Epithelial cell of esophagus (primary cell): ENCODE data around the gene RTKN2.
"Not testable (repeated sequence)": the region's sequence is repeated elsewhere in the genome, so short reads cannot be mapped to it uniquely, and the experiment has no call there.

ENCODE experiments used
- DNase-seq: peaks from one replicate; pipeline ENCODE4 v3.0.0; 2010; ENCODE audit warnings: low read depth
- H3K4me3 ChIP-seq: 2 replicates; pipeline ENCODE4 v1.5.1; 2011; ENCODE audit warnings: mild to moderate bottlenecking, low read length, control low read depth
- CTCF ChIP-seq: IDR thresholded peaks from 2 replicates; pipeline ENCODE4 v1.5.1; 2011; ENCODE audit warnings: low read depth, mild to moderate bottlenecking, low read length, control low read depth, inconsistent platforms; ENCODE audit not compliant: insufficient read depth; ENCODE audit errors: missing control alignments

Gene RTKN2

GRCh38 chr10:62305813-62306212, 37.2 kb upstream of the RTKN2 start:
- no peak for DNase-seq
- H3K4me3 ChIP-seq, result no peak overlapping the region
- TF ChIP-seq CTCF, result no peak

GRCh38 chr10:62303922-62304321, 35.3 kb upstream of the RTKN2 start:
- no peak for DNase-seq
- H3K4me3 ChIP-seq, result no peak overlapping the region
- no peak for TF ChIP-seq CTCF

GRCh38 chr10:62302760-62303159, 34.1 kb upstream of the RTKN2 start:
- no peak for DNase-seq
- TF ChIP-seq CTCF, result no peak
- no peak overlapping the region for H3K4me3 ChIP-seq

- TF ChIP-seq CTCF, result no peak
- no peak for DNase-seq
- H3K4me3 ChIP-seq, result no peak overlapping the region
Measured at GRCh38 chr10:62297857-62298256, 29.2 kb upstream of the RTKN2 start.

- no peak for TF ChIP-seq CTCF
- no peak overlapping the region for H3K4me3 ChIP-seq
- no peak for DNase-seq
Measured at GRCh38 chr10:62284221-62284620, 15.6 kb upstream of the RTKN2 start.

GRCh38 chr10:62281348-62281747, 12.7 kb upstream of the RTKN2 start:
- not testable (repeated sequence) for H3K4me3 ChIP-seq, DNase-seq

- not testable (repeated sequence) for H3K4me3 ChIP-seq, DNase-seq
Measured at GRCh38 chr10:62280392-62280791, 11.7 kb upstream of the RTKN2 start.

GRCh38 chr10:62278441-62278910, 9.8 kb upstream of the RTKN2 start:
- no peak for DNase-seq
- no peak for TF ChIP-seq CTCF
- no peak overlapping the region for H3K4me3 ChIP-seq
